Aorta (tissue), 5 donors: ENCODE measurements around the gene TRAF7. TPM values are rescaled to one million over a fixed set of nuclear protein-coding genes. Genes with fewer than 3 reads are reported as not detected.
"Not testable (repeated sequence)": the region's sequence is repeated elsewhere in the genome, so short reads cannot be mapped to it uniquely, and the experiment has no call there.

Experiments
- ATAC-seq: fragments of 200-7000 bp; cut with Tn5 transposase; one replicate; pipeline ENCODE4 v1.9.1; 2022; ENCODE audit warnings: moderate library complexity; ENCODE audit not compliant: low FRiP score
- DNase-seq, 2 donors: peaks; one replicate each; pipeline ENCODE4 v3.0.0-alpha.2; 2020
- H3K27ac ChIP-seq, 2 donors: one replicate each; pipeline ENCODE4 v1.5.1; 2013; ENCODE audit warnings: low read length in 2 of 2, mild to moderate bottlenecking in 2 of 2, moderate library complexity in 2 of 2, control low read depth in 1 of 2, inconsistent platforms in 1 of 2, low read depth in 1 of 2
- H3K27me3 ChIP-seq, 2 donors: one replicate each; pipeline ENCODE4 v1.6.1; 2013; ENCODE audit warnings: control low read depth in 1 of 2, low read length in 1 of 2, mild to moderate bottlenecking in 1 of 2, moderate library complexity in 1 of 2; ENCODE audit not compliant: insufficient read depth in 2 of 2, control insufficient read depth in 1 of 2
- H3K36me3 ChIP-seq, 2 donors: one replicate each; pipeline ENCODE4 v1.6.1; 2013; ENCODE audit warnings: control low read depth in 1 of 2, low read length in 1 of 2, mild to moderate bottlenecking in 1 of 2; ENCODE audit not compliant: insufficient read depth in 2 of 2, control insufficient read depth in 1 of 2
- H3K4me1 ChIP-seq, 2 donors: one replicate each; pipeline ENCODE4 v1.6.1; 2013; ENCODE audit warnings: low read length in 2 of 2, control low read depth in 1 of 2, mild to moderate bottlenecking in 1 of 2, moderate library complexity in 1 of 2; ENCODE audit not compliant: insufficient read depth in 2 of 2, control insufficient read depth in 1 of 2
- H3K4me3 ChIP-seq, 2 donors: one replicate each; pipeline ENCODE4 v1.5.1; 2013; ENCODE audit warnings: low read length in 2 of 2, control low read depth in 1 of 2, mild to moderate bottlenecking in 1 of 2
- H3K9me3 ChIP-seq: one replicate; pipeline ENCODE4 v1.6.1; 2013; ENCODE audit warnings: mild to moderate bottlenecking, low read length; ENCODE audit not compliant: control insufficient read depth
- WGBS, 2 donors: extraction: QIAGEN DNeasy Blood & Tissue Kit; methylation state at CpG; one replicate each; pipeline ENCODE4 v1.1.7; 2013; 5-methylcytosine and 5-hydroxymethylcytosine counted together
- intact Hi-C, 2 donors: fragments of 100-400 bp; cut with DNase I; formaldehyde crosslinking; loops; one replicate each; pipeline versions ENCODE4 v1.14.2 to v1.15.0; 2022
- polyA plus RNA-seq, 2 donors: library from polyadenylated mRNA; stranded (reverse); fragments of 200-250 nt; gene quantifications; one replicate each; pipeline ENCODE4 v1.2.3, GENCODE V29; 2013
- total RNA-seq, 2 donors: library from RNA; stranded (reverse); fragmentation: NEBNext Ultra II Directional; extraction: Animal tissue kit (Norgen Biotek cat#: 25700); gene quantifications; one replicate each; pipeline ENCODE4 v1.2.1, GENCODE V29; 2021
- donor health status: healthy with polysubstance abuse.
- donor health status: Bipolar disorder and iron deficiency.
- donor health status: DM: no; HTN: no; CAD: no.
- donor health status: DM: no; HTN: no; CAD: no.
- donor health status: DM: yes; HTN: yes; CAD: no.

The TRAF7 gene
- total and polyA plus RNA-seq, 4 donors = 24.4 to 54.4 (median 42.8) TPM

DNA sequence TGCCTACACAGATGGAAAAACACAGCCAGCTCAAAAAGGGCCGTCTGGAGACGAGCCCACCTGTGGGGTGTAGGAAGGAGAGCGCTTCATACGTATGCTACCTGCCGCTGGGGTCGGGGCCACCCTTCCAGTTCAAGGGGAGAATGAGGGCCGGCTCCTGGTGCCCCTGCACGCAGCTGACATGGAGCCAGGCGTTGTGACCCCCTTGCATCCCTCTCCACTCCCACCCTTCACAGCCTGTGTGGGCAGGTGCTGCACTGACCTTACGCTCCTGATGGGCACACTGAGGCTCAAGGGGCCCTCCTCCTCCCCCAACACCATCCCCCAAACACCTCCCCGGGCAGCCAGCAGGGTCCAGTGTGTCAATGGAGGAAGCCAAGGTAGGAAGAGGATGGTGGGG is 30.0 kb upstream of the TRAF7 start:
- 6 to 18% methylated on average over 10 to 11 of the region's 11 CpGs for WGBS, 2 donors
- ATAC-seq, intact Hi-C loops, H3K9me3 ChIP-seq, H3K27me3 ChIP-seq, DNase-seq, H3K4me3 ChIP-seq, H3K36me3 ChIP-seq, H3K4me1 ChIP-seq: not testable (repeated sequence)
- H3K27ac ChIP-seq = peak overlapping the region; percentile 83 to 89

DNA sequence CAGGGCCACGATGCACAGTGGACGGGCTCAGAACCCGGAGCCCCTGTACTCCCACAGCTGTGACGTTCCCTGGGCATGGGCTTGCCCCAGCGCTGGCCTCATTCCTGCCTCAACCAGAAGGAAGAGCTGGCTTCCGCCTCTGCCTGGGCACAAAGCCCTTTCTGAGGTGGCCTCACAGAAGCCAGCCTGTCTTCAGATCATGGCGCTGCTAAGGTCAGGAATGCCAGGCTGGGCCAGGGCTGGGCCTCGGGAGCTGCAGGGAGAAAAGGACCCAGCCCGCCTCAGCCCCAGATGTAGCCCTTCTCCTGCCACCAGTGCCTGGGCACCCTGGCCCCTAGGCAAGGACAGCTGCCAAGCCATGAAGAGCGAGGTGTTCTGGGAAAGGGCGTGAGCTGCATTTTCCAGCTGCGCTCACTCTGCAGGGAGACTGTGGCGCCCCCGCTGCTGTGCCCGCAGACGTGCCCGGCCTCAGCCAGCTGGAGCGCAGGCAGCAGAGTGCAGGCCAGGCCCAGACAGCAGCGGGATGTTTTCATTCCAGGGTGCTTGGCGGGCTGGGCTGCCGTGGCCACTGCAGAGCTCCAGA is 29.3 kb upstream of the TRAF7 start:
- H3K4me3 ChIP-seq, H3K9me3 ChIP-seq, intact Hi-C loops, H3K36me3 ChIP-seq, H3K27me3 ChIP-seq, H3K4me1 ChIP-seq: not testable (repeated sequence)
- H3K27ac ChIP-seq = peak overlapping the region; percentile 89 to 99
- 0 to 6% methylated on average over 19 to 21 of the region's 21 CpGs for WGBS, 2 donors
- ATAC-seq (peak; percentile 58), DNase-seq (peak; percentile 87 to 89)

DNA sequence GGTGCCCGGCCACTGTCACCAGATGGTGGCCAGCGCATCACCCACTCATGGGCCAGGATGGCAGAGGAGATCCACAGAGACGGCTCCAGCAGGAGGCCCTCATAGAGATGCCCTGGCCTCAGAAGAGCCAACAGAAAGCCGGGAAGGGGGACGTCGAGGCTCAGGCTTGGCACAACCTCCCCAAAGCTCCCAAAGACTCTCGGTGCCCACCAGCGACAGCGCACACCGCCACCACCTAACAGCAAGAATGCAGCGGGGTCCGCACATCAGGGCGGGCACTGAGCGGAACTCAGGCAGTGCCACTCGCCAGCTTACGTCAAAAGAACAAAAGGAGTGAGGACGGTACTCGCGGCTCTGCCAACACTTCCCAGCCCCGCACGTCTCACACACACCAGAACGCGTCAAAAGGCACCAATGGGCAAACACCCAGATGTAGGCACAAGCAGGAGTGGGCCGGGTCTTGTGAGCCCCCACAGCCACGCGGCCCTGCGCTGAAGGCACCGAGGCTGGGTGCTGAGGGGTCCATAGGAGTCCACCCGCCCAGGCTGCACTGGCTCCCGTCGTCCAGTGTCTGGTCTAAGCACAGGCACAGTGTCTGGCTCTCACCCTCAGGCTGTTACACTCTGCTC is 28.5 kb upstream of the TRAF7 start:
- ATAC-seq, intact Hi-C loops, H3K27me3 ChIP-seq, H3K36me3 ChIP-seq, H3K4me3 ChIP-seq, H3K4me1 ChIP-seq, H3K9me3 ChIP-seq: not testable (repeated sequence)
- DNase-seq = peak in 1 of 2 donors; percentile 76
- H3K27ac ChIP-seq = peak overlapping the region; percentile 3 to 99
- 5 to 9% methylated on average over 30 to 31 of the region's 31 CpGs for WGBS, 2 donors

DNA sequence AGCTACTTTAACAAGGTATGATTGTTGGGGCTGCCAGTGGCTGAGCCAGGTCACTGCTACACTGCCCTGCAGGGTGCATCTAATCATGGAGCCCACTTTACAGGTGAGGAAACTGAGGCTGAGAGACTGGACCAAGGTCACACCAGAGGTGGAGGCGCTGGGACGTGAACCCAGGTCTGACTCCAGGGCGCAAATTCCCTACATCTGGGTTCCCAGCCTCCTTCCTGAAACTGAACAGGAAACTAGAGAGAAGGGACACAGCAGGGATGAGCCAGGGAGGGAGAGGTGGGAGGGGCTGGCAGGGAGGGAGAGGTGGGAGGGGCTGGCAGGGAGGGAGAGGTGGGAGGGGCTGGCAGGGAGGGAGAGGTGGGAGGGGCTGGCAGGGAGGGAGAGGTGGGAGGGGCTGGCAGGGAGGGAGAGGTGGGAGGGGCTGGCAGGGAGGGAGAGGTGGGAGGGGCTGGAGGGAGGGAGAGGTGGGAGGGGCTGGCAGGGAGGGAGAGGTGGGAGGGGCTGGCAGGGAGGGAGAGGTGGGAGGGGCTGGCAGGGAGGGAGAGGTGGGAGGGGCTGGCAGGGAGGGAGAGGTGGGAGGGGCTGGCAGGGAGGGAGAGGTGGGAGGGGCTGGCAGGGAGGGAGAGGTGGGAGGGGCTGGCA is 27.8 kb upstream of the TRAF7 start:
- H3K36me3 ChIP-seq, H3K27me3 ChIP-seq, DNase-seq, H3K4me3 ChIP-seq, H3K9me3 ChIP-seq, ATAC-seq, H3K4me1 ChIP-seq, intact Hi-C loops: not testable (repeated sequence)
- WGBS, 2 donors = 24 to 35% methylated on average over 3 of the region's 3 CpGs
- peak overlapping the region in 1 of 2 donors; percentile 87 for H3K27ac ChIP-seq

DNA sequence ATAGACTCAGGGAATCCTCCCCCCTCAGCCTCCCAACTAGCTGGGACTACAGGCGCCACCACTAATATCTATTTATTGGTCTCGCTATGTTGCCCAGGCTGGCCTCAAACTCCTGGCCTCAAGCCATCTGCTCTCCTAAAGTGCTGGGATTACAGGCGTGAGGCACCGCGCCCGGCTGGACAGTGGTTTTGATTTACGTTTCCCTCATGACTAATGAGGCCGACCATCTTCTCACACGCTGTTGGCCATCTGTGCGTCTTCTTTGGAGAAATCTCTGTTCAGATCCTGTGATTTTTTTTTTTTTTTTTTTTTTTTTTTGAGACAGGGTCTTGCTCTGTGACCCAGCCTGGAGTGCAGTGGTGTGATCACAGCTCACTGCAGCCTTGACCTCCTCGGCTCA is 26.3 kb upstream of the TRAF7 start:
- H3K9me3 ChIP-seq, H3K4me3 ChIP-seq, H3K4me1 ChIP-seq, H3K36me3 ChIP-seq, DNase-seq, ATAC-seq, H3K27ac ChIP-seq, H3K27me3 ChIP-seq, intact Hi-C loops: not testable (repeated sequence)
- WGBS, 2 donors = 29 to 32% methylated on average over 9 of the region's 11 CpGs

DNA sequence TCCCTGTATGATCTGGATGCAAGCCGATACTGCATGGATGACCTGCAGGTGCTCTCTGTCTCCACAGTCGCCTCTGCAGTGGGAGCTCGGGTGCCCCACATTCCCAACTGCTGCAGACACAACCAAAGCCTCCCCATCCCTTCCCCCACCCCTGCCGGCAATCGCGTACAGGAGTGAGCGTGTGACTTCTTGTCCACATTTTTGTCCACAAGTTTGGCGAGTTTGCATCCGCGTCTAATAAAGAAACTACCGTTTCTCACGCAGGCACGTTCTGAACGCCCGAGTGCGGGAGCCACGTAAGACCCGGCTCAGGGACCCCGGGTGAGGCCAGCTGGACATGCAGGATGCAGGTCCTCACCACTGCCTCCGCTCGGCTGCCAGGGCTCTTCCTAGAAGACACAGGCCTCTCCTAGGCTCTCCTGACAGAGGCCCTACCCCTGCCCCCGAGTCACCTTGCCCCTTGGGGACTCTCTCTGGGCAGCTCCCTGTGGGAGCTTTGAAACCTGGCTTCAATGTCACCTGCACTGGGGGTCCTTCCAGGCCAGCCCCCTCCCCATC is 25.6 kb upstream of the TRAF7 start:
- intact Hi-C loops, H3K4me3 ChIP-seq, H3K27me3 ChIP-seq, ATAC-seq, H3K4me1 ChIP-seq, H3K36me3 ChIP-seq, DNase-seq, H3K9me3 ChIP-seq: not testable (repeated sequence)
- H3K27ac ChIP-seq = peak overlapping the region in 1 of 2 donors; percentile 40
- 22 to 25% methylated on average over 22 of the region's 22 CpGs for WGBS, 2 donors

DNA sequence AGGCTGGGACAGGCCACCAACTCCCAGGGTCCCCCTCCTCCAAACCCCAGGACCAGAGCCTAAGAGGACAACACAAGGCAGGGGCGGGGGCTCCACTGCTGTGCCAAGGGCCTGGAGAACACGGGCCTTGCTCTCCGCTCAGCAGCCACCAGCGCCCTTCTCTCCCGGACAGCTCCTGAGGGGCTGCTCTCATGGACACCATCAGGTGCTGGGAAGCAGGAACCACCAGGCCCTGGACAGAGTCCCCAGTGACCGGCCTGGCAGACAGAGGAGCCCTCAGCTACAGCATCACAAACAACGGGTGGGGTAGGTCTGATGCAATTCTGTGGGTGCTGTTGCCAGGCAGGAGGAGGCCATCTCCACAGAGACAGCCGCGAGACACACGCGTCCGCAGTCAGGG is 21.8 kb upstream of the TRAF7 start:
- intact Hi-C loops, H3K36me3 ChIP-seq, ATAC-seq, H3K4me1 ChIP-seq, H3K4me3 ChIP-seq, H3K9me3 ChIP-seq, DNase-seq, H3K27me3 ChIP-seq: not testable (repeated sequence)
- 4 to 9% methylated on average over 2 to 7 of the region's 12 CpGs for WGBS, 2 donors
- H3K27ac ChIP-seq = peak overlapping the region in 1 of 2 donors; percentile 1

DNA sequence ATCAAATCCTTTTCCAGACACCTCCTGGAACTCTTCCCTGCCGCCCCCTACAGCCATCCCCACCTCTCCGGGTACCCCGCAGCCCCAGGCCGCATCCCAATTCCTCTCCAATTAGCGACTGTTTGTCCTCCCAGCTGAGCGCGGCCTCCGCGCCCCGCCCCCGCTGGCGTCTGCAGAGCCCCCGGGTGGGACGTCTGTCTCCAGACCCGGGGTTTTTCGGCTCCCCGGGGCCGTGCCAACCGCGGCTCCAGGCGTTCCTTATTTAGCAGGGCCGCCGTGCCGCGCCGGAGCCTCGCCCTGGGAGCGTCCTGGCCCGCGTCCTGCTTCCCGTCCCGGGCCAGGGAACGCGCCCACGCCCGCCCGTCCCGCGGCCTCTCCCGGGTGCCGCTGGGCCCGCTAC is 20.5 kb upstream of the TRAF7 start:
- H3K36me3 ChIP-seq, H3K27me3 ChIP-seq, H3K4me1 ChIP-seq, H3K9me3 ChIP-seq, ATAC-seq, intact Hi-C loops: not testable (repeated sequence)
- DNase-seq = peak in 1 of 2 donors; percentile 68
- H3K27ac ChIP-seq = peak overlapping the region in 1 of 2 donors; percentile 36
- H3K4me3 ChIP-seq = peak overlapping the region; percentile 54 to 76
- whole genome bisulfite sequencing, 2 donors = 0 to 1% methylated on average over 27 to 36 of the region's 42 CpGs
